Measurements from ENCODE around the gene CDH11.

CDH11 gene

GRCh38 chr16:64969221-64969620 is 152.6 kb downstream of the CDH11 start:
- no peaks in the 10 kb centered on the region for H3K9me3 ChIP-seq (ENCODE audit: control insufficient read depth, insufficient read depth, low read length)
- no peaks in the 10 kb centered on the region for H3K27me3 ChIP-seq (ENCODE audit: control insufficient read depth, low read length)
- H3K9me2 ChIP-seq (replicated peaks; ENCODE audit: control insufficient read depth, low read length): no peaks in the 10 kb centered on the region
- H4K20me1 ChIP-seq (ENCODE audit: control insufficient read depth, insufficient read depth, low read depth, low read length): no peaks in the 10 kb centered on the region
- no peaks in the 10 kb centered on the region for H3F3A ChIP-seq (ENCODE audit: control insufficient read depth, insufficient read depth)
- no peak for TF ChIP-seq EZH2phosphoT487 (IDR thresholded peaks at IDR 0.05; ENCODE audit: borderline replicate concordance, low read length)
- TF ChIP-seq CTCF (IDR thresholded peaks at IDR 0.05; ENCODE audit: low read depth, low read length, poor library complexity, severe bottlenecking): no peak
- H3K4me1 ChIP-seq (ENCODE audit: control insufficient read depth, low read length): no peaks in the 10 kb centered on the region
- H3K4me2 ChIP-seq (ENCODE audit: low read length): no peak overlapping the region
- no peaks in the 10 kb centered on the region for H3K36me3 ChIP-seq (ENCODE audit: control insufficient read depth, low read length)
- no peaks in the 10 kb centered on the region for H3K79me2 ChIP-seq (ENCODE audit: control insufficient read depth, low read length)
- no peak overlapping the region for H3K4me3 ChIP-seq (ENCODE audit: low read length)
- H3K27ac ChIP-seq (ENCODE audit: low read depth, low read length): no peak overlapping the region

GRCh38 chr16:64968539-64968938 is 153.3 kb downstream of the CDH11 start:
- no peaks in the 10 kb centered on the region for H3F3A ChIP-seq (ENCODE audit: control insufficient read depth, insufficient read depth)
- H3K4me1 ChIP-seq (ENCODE audit: control insufficient read depth, low read length): no peaks in the 10 kb centered on the region
- no peaks in the 10 kb centered on the region for H3K79me2 ChIP-seq (ENCODE audit: control insufficient read depth, low read length)
- no peak overlapping the region for H3K27ac ChIP-seq (ENCODE audit: low read depth, low read length)
- H3K4me3 ChIP-seq (ENCODE audit: low read length): no peak overlapping the region
- no peaks in the 10 kb centered on the region for H4K20me1 ChIP-seq (ENCODE audit: control insufficient read depth, insufficient read depth, low read depth, low read length)
- TF ChIP-seq EZH2phosphoT487 (IDR thresholded peaks at IDR 0.05; ENCODE audit: borderline replicate concordance, low read length) (no peak), CTCF (IDR thresholded peaks at IDR 0.05; ENCODE audit: low read depth, low read length, poor library complexity, severe bottlenecking) (no peak)
- H3K9me3 ChIP-seq (ENCODE audit: control insufficient read depth, insufficient read depth, low read length): no peaks in the 10 kb centered on the region
- no peaks in the 10 kb centered on the region for H3K9me2 ChIP-seq (replicated peaks; ENCODE audit: control insufficient read depth, low read length)
- no peak overlapping the region for H3K4me2 ChIP-seq (ENCODE audit: low read length)
- no peaks in the 10 kb centered on the region for H3K27me3 ChIP-seq (ENCODE audit: control insufficient read depth, low read length)
- H3K36me3 ChIP-seq (ENCODE audit: control insufficient read depth, low read length): no peaks in the 10 kb centered on the region

GRCh38 chr16:64964126-64964540 is 157.7 kb downstream of the CDH11 start:
- H3F3A ChIP-seq (ENCODE audit: control insufficient read depth, insufficient read depth): no peaks in the 10 kb centered on the region
- H3K9me3 ChIP-seq (ENCODE audit: control insufficient read depth, insufficient read depth, low read length): no peaks in the 10 kb centered on the region
- H3K9me2 ChIP-seq (replicated peaks; ENCODE audit: control insufficient read depth, low read length): no peaks in the 10 kb centered on the region
- H3K4me2 ChIP-seq (ENCODE audit: low read length): no peak overlapping the region
- H3K79me2 ChIP-seq (ENCODE audit: control insufficient read depth, low read length): no peaks in the 10 kb centered on the region
- H3K36me3 ChIP-seq (ENCODE audit: control insufficient read depth, low read length): no peaks in the 10 kb centered on the region
- no peaks in the 10 kb centered on the region for H3K4me1 ChIP-seq (ENCODE audit: control insufficient read depth, low read length)
- H4K20me1 ChIP-seq (ENCODE audit: control insufficient read depth, insufficient read depth, low read depth, low read length): no peaks in the 10 kb centered on the region
- H3K27ac ChIP-seq (ENCODE audit: low read depth, low read length): no peak overlapping the region
- no peak overlapping the region for H3K4me3 ChIP-seq (ENCODE audit: low read length)
- TF ChIP-seq CTCF (IDR thresholded peaks at IDR 0.05; ENCODE audit: low read depth, low read length, poor library complexity, severe bottlenecking) (no peak), EZH2phosphoT487 (IDR thresholded peaks at IDR 0.05; ENCODE audit: borderline replicate concordance, low read length) (no peak)
- no peaks in the 10 kb centered on the region for H3K27me3 ChIP-seq (ENCODE audit: control insufficient read depth, low read length)

GRCh38 chr16:64962786-64963185 is 159.1 kb downstream of the CDH11 start:
- H3K27ac ChIP-seq (ENCODE audit: low read depth, low read length): no peak overlapping the region
- H3K9me3 ChIP-seq (ENCODE audit: control insufficient read depth, insufficient read depth, low read length): no peaks in the 10 kb centered on the region
- no peaks in the 10 kb centered on the region for H3K4me1 ChIP-seq (ENCODE audit: control insufficient read depth, low read length)
- TF ChIP-seq EZH2phosphoT487 (IDR thresholded peaks at IDR 0.05; ENCODE audit: borderline replicate concordance, low read length): no peak
- TF ChIP-seq CTCF (IDR thresholded peaks at IDR 0.05; ENCODE audit: low read depth, low read length, poor library complexity, severe bottlenecking): no peak
- H3K27me3 ChIP-seq (ENCODE audit: control insufficient read depth, low read length): no peaks in the 10 kb centered on the region
- H4K20me1 ChIP-seq (ENCODE audit: control insufficient read depth, insufficient read depth, low read depth, low read length): no peaks in the 10 kb centered on the region
- no peaks in the 10 kb centered on the region for H3K9me2 ChIP-seq (replicated peaks; ENCODE audit: control insufficient read depth, low read length)
- H3K36me3 ChIP-seq (ENCODE audit: control insufficient read depth, low read length): no peaks in the 10 kb centered on the region
- H3K79me2 ChIP-seq (ENCODE audit: control insufficient read depth, low read length): no peaks in the 10 kb centered on the region
- H3F3A ChIP-seq (ENCODE audit: control insufficient read depth, insufficient read depth): no peaks in the 10 kb centered on the region
- no peak overlapping the region for H3K4me2 ChIP-seq (ENCODE audit: low read length)
- no peak overlapping the region for H3K4me3 ChIP-seq (ENCODE audit: low read length)

All from DOHH2 (cell line).